KMS-11 (cell line): ENCODE results near the gene TRIM28.

ENCODE experiments used
- H2AFZ ChIP-seq: fragments of 200-600 bp; sonication (generic); 2 replicates; pipeline ENCODE4 v1.6.1; 2016; ENCODE audit warnings: antibody characterized with exemption, mixed run types, low read depth
- H3K27ac ChIP-seq: fragments of 200-600 bp; sonication (generic); 2 replicates; pipeline ENCODE4 v1.6.1; 2016; ENCODE audit warnings: mild to moderate bottlenecking, mixed run types
- H3K27me3 ChIP-seq: fragments of 200-600 bp; sonication (generic); 2 replicates; pipeline ENCODE4 v1.6.1; 2017; ENCODE audit warnings: mild to moderate bottlenecking, low read depth, mixed run types, moderate library complexity; ENCODE audit not compliant: insufficient read depth
- H3K36me3 ChIP-seq: fragments of 200-600 bp; sonication (generic); 2 replicates; pipeline ENCODE4 v1.6.1; 2017; ENCODE audit warnings: mild to moderate bottlenecking, mixed run types; ENCODE audit not compliant: insufficient read depth
- H3K4me1 ChIP-seq: fragments of 200-600 bp; sonication (generic); 2 replicates; pipeline ENCODE4 v1.6.1; 2016; ENCODE audit warnings: mild to moderate bottlenecking, low read depth, mixed run types; ENCODE audit not compliant: poor library complexity, severe bottlenecking
- H3K4me2 ChIP-seq: fragments of 200-600 bp; sonication (generic); 2 replicates; pipeline ENCODE4 v1.7.0; 2016; ENCODE audit warnings: mild to moderate bottlenecking, mixed run types
- H3K4me3 ChIP-seq: fragments of 200-600 bp; sonication (generic); IDR thresholded peaks from 2 replicates; pipeline ENCODE4 v1.6.1; 2017; ENCODE audit warnings: low read depth, low read length, mixed read lengths; ENCODE audit not compliant: insufficient read depth
- H3K79me2 ChIP-seq: fragments of 200-600 bp; sonication (generic); 2 replicates; pipeline ENCODE4 v1.6.1; 2016; ENCODE audit warnings: low read depth, mixed run types; ENCODE audit not compliant: insufficient read depth
- H3K9ac ChIP-seq: fragments of 200-600 bp; sonication (generic); 2 replicates; pipeline ENCODE4 v1.6.1; 2016; ENCODE audit warnings: mild to moderate bottlenecking, mixed run types
- H4K20me1 ChIP-seq: fragments of 200-600 bp; sonication (generic); 2 replicates; pipeline ENCODE4 v1.6.1; 2016; ENCODE audit warnings: mild to moderate bottlenecking, mixed run types; ENCODE audit not compliant: insufficient read depth
- TF ChIP-seq, protein P1 (sequence below): fragments of 200-600 bp; sonication (generic); conservative IDR thresholded peaks from 2 replicates; pipeline ENCODE4 v1.6.1; 2017; ENCODE audit warnings: low read depth, mild to moderate bottlenecking, antibody characterized with exemption, low read length, moderate library complexity, mixed read lengths

Gene TRIM28

DNA sequence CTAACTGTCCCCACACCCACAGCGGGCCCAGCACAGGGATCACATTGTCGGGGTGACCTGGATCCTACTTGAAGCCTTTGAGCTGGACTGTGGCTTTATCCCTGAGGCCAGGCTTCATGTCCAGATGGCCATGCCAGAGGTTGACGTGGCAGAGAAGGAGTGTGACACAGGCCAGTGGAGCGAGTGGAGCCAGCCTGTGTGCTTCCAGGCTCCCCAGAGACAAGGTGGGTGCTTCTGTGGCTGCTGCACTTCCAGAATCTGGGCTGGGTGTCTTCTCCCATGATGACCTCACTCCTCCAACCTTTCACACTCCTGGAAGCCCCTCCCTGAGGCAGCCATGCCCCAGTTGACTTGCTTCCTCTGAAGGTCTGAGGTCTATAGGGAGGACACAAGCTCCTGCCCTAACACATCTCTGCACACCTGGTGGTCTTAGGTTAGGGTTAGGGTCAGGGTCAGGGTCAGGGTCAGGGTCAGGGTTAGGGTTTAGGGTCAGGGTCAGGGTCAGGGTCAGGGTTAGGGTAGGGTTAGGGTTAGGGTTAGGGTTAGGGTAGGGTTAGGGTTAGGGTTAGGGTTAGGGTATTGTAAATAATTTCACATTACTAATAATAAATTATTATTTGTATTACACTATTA, 42.4 kb downstream of the TRIM28 start:
- no peaks in the 10 kb centered on the region for H3K4me1 ChIP-seq
- TF ChIP-seq, protein P1, sequence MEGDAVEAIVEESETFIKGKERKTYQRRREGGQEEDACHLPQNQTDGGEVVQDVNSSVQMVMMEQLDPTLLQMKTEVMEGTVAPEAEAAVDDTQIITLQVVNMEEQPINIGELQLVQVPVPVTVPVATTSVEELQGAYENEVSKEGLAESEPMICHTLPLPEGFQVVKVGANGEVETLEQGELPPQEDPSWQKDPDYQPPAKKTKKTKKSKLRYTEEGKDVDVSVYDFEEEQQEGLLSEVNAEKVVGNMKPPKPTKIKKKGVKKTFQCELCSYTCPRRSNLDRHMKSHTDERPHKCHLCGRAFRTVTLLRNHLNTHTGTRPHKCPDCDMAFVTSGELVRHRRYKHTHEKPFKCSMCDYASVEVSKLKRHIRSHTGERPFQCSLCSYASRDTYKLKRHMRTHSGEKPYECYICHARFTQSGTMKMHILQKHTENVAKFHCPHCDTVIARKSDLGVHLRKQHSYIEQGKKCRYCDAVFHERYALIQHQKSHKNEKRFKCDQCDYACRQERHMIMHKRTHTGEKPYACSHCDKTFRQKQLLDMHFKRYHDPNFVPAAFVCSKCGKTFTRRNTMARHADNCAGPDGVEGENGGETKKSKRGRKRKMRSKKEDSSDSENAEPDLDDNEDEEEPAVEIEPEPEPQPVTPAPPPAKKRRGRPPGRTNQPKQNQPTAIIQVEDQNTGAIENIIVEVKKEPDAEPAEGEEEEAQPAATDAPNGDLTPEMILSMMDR, result no peak
- H4K20me1 ChIP-seq, result no peaks in the 10 kb centered on the region
- no peaks in the 10 kb centered on the region for H3K36me3 ChIP-seq
- no peak overlapping the region for H3K9ac ChIP-seq
- H3K79me2 ChIP-seq, result no peaks in the 10 kb centered on the region
- no peak overlapping the region for H3K4me2 ChIP-seq
- no peak overlapping the region for H2AFZ ChIP-seq
- H3K4me3 ChIP-seq, result no peak overlapping the region
- no peak overlapping the region for H3K27ac ChIP-seq
- no peaks in the 10 kb centered on the region for H3K27me3 ChIP-seq
